Body of pancreas (tissue), 4 donors: ENCODE results near the gene TACC2. TPM values are rescaled to one million over a fixed set of nuclear protein-coding genes. Genes with fewer than 3 reads are reported as not detected.

Experiments
- ATAC-seq: fragments of 150-250 bp; one replicate; pipeline ENCODE4 v1.9.1; 2016
- DNase-seq, 4 donors: peaks; one replicate each; pipeline ENCODE4 v3.0.0-alpha.2; 2019
- H3K27ac ChIP-seq, 4 donors: fragments of 200-600 bp; sonication (generic); 1 replicate in 3 of 4; 2 replicates in 1 of 4; pipeline versions ENCODE4 v1.5.1 to v1.6.1; 2016 to 2019; ENCODE audit warnings: mild to moderate bottlenecking in 1 of 4, mixed read lengths in 1 of 4, moderate library complexity in 1 of 4
- H3K27me3 ChIP-seq, 2 donors: fragments of 200-600 bp; sonication (generic); one replicate each; pipeline ENCODE4 v1.6.0; 2016; ENCODE audit warnings: mild to moderate bottlenecking in 1 of 2
- H3K36me3 ChIP-seq, 2 donors: fragments of 200-600 bp; sonication (generic); replicated peaks in 1 of 2; 2 replicates each; pipeline ENCODE4 v1.5.1; 2016; ENCODE audit warnings: low read depth in 2 of 2; ENCODE audit not compliant: insufficient read depth in 1 of 2
- H3K4me1 ChIP-seq: fragments of 200-600 bp; sonication (generic); one replicate; pipeline ENCODE4 v1.6.0; 2016
- H3K4me3 ChIP-seq, 2 donors: fragments of 200-600 bp; sonication (generic); 1 replicate in 1 of 2; 2 replicates in 1 of 2; pipeline ENCODE4 v1.5.1; 2016 to 2019
- H3K9me3 ChIP-seq, 3 donors: fragments of 200-600 bp; sonication (generic); 1 replicate in 2 of 3; 2 replicates in 1 of 3; pipeline ENCODE4 v1.5.1; 2016
- CTCF ChIP-seq, 7 experiments: fragments of 450-650 bp in 4 of 7; fragments of 200-600 bp in 3 of 7; sonication (generic) in 3 of 7; IDR thresholded peaks; one replicate each; pipeline ENCODE4 v1.5.1; 2016 to 2019; ENCODE audit warnings: antibody characterized with exemption in 7 of 7
- POLR2A ChIP-seq, 3 donors: fragments of 450-650 bp; IDR thresholded peaks; one replicate each; pipeline ENCODE4 v1.6.1; 2016; ENCODE audit warnings: antibody characterized with exemption in 3 of 3, mild to moderate bottlenecking in 2 of 3
- WGBS, 2 donors: methylation state at CpG; one replicate each; pipeline ENCODE4 v1.1.5; 2017; 5-methylcytosine and 5-hydroxymethylcytosine counted together
- intact Hi-C: fragments of 100-400 bp; cut with DNase I; formaldehyde crosslinking; loops from one replicate; pipeline ENCODE4 v1.15.1; 2023
- total RNA-seq, 2 donors: library from RNA; depleted of rRNA; stranded (reverse); fragments of >200 nt; gene quantifications; one replicate each; pipeline ENCODE4 v1.1.0, GENCODE V29; 2016

TACC2 gene
- total RNA-seq, 2 donors from 2014 or later: 29.0 to 38.7 TPM

GRCh38 chr10:122141821-122142640 is 153.1 kb downstream of the TACC2 start:
- H3K4me3 ChIP-seq: no peak overlapping the region
- DNase-seq (no peak), ATAC-seq (no peak)
- no peaks in the 10 kb centered on the region for H3K36me3 ChIP-seq
- TF ChIP-seq POLR2A (IDR thresholded peaks at IDR 0.05) (no peak), CTCF (IDR thresholded peaks at IDR 0.05) (no peak)
- no peak overlapping the region for H3K27ac ChIP-seq
- H3K4me1 ChIP-seq: peaks cover 23% of the 10 kb centered on the region
- no peaks in the 10 kb centered on the region for H3K27me3 ChIP-seq
- H3K9me3 ChIP-seq: no peaks in the 10 kb centered on the region
- intact Hi-C loops: no loop called here
- 71 to 81% methylated on average over 5 to 14 of the region's 15 CpGs for WGBS, 2 donors

- 14 to 16% methylated on average over 12 to 13 of the region's 14 CpGs for WGBS, 2 donors
- Histone ChIP-seq H3K36me3 (no peaks in the 10 kb centered on the region), H3K4me3 (no peak overlapping the region), H3K9me3 (no peaks in the 10 kb centered on the region), H3K27ac (peak overlapping the region in 1 of 4 donors; percentile 15), H3K27me3 (no peaks in the 10 kb centered on the region), H3K4me1 (peaks cover 23% of the 10 kb centered on the region)
- DNase-seq (peak in 2 of 4 donors; percentile 47 to 50), ATAC-seq (peak; percentile 19)
- intact Hi-C loops: no loop called here
- TF ChIP-seq CTCF (IDR thresholded peaks at IDR 0.05) (peak; percentile 64 to 82 (median 78)), POLR2A (IDR thresholded peaks at IDR 0.05) (no peak)
Observed at GRCh38 chr10:122142641-122143237, 153.8 kb downstream of the TACC2 start.

GRCh38 chr10:122143238-122143841 is 154.4 kb downstream of the TACC2 start:
- 57 to 67% methylated on average over 14 of the region's 14 CpGs for WGBS, 2 donors
- peak overlapping the region in 1 of 4 donors; percentile 15 for H3K27ac ChIP-seq
- H3K36me3 ChIP-seq: no peaks in the 10 kb centered on the region
- ATAC-seq (peak; percentile 57), DNase-seq (peak in 1 of 4 donors; percentile 41)
- no peaks in the 10 kb centered on the region for H3K27me3 ChIP-seq
- no peak overlapping the region for H3K4me3 ChIP-seq
- no peaks in the 10 kb centered on the region for H3K9me3 ChIP-seq
- H3K4me1 ChIP-seq: peaks cover 23% of the 10 kb centered on the region
- intact Hi-C loops: no loop called here
- TF ChIP-seq POLR2A (IDR thresholded peaks at IDR 0.05) (no peak), CTCF (IDR thresholded peaks at IDR 0.05) (no peak)

GRCh38 chr10:122144199-122144598 is 155.2 kb downstream of the TACC2 start:
- Histone ChIP-seq H3K27me3 (no peaks in the 10 kb centered on the region), H3K36me3 (no peaks in the 10 kb centered on the region), H3K4me3 (no peak overlapping the region), H3K4me1 (peaks cover 23% of the 10 kb centered on the region), H3K9me3 (no peaks in the 10 kb centered on the region), H3K27ac (peak overlapping the region in 1 of 4 donors; percentile 14)
- intact Hi-C loops: no loop called here
- DNase-seq (no peak), ATAC-seq (no peak)
- no peak for TF ChIP-seq POLR2A (IDR thresholded peaks at IDR 0.05)
- WGBS, 2 donors: 18 to 40% methylated on average over 2 of the region's 2 CpGs

GRCh38 chr10:122145113-122145512 is 156.2 kb downstream of the TACC2 start:
- intact Hi-C loops: no loop called here
- Histone ChIP-seq H3K27ac (no peak overlapping the region), H3K27me3 (no peaks in the 10 kb centered on the region), H3K36me3 (no peaks in the 10 kb centered on the region), H3K9me3 (no peaks in the 10 kb centered on the region), H3K4me1 (peaks cover 23% of the 10 kb centered on the region), H3K4me3 (no peak overlapping the region)
- 84 to 98% methylated on average over 2 of the region's 2 CpGs for WGBS, 2 donors
- TF ChIP-seq CTCF (IDR thresholded peaks at IDR 0.05): no peak
- TF ChIP-seq POLR2A (IDR thresholded peaks at IDR 0.05): no peak
- no peak for DNase-seq
- no peak for ATAC-seq
